Dedifferentiated amniotic fluid mesenchymal stem cell (primary cell): ENCODE results near the gene GUCA1A.
"Not testable (repeated sequence)": the region's sequence is repeated elsewhere in the genome, so short reads cannot be mapped to it uniquely, and the experiment has no call there.

Source experiments
- DNase-seq: peaks from one replicate; pipeline ENCODE4 v3.0.0-alpha.2; 2016; ENCODE audit errors: extremely low spot score

GUCA1A gene

GRCh38 chr6:42210551-42210950 lies 37.4 kb downstream of the GUCA1A start:
- DNase-seq: no peak

GRCh38 chr6:42211726-42212125 lies 38.6 kb downstream of the GUCA1A start:
- no peak for DNase-seq

GRCh38 chr6:42212442-42212841 lies 39.3 kb downstream of the GUCA1A start:
- no peak for DNase-seq

- DNase-seq: not testable (repeated sequence)
These were observed 43.3 kb downstream of the GUCA1A start for GRCh38 chr6:42216495-42216894.

GRCh38 chr6:42217157-42217518 lies 44.0 kb downstream of the GUCA1A start:
- DNase-seq: no peak

GRCh38 chr6:42217519-42218367 lies 44.6 kb downstream of the GUCA1A start, which contains the start of gene MRPS10:
MRPS10 (minus strand) TSS chr6:42217861; CDS start chr6:42217849, 12 bp downstream.
- DNase-seq: peak; percentile 94

GRCh38 chr6:42220807-42221206 lies 47.6 kb downstream of the GUCA1A start:
- DNase-seq: no peak

GRCh38 chr6:42221546-42221945 lies 48.4 kb downstream of the GUCA1A start:
- DNase-seq: no peak

GRCh38 chr6:42222448-42222847 lies 49.3 kb downstream of the GUCA1A start:
- DNase-seq: no peak

GRCh38 chr6:42224222-42225028 lies 51.3 kb downstream of the GUCA1A start:
- peak; percentile 36 for DNase-seq

- no peak for DNase-seq
These were observed 51.8 kb downstream of the GUCA1A start for GRCh38 chr6:42225029-42225339.

GRCh38 chr6:42225419-42225818 lies 52.3 kb downstream of the GUCA1A start:
- no peak for DNase-seq

- DNase-seq: peak; percentile 29
These were observed 53.0 kb downstream of the GUCA1A start for GRCh38 chr6:42226161-42226611.

- no peak for DNase-seq
These were observed 53.5 kb downstream of the GUCA1A start for GRCh38 chr6:42226645-42227143.

- DNase-seq: no peak
These were observed 54.1 kb downstream of the GUCA1A start for GRCh38 chr6:42227173-42227850.

- DNase-seq: no peak
These were observed 55.1 kb downstream of the GUCA1A start for GRCh38 chr6:42228305-42228704.
